K562 (cell line): ENCODE measurements around the gene MED15. TPM values are rescaled to one million over a fixed set of nuclear protein-coding genes. Genes with fewer than 3 reads are reported as not detected.

Experiments used
- HNRNPUL1 ChIP-seq: fragments of 200-400 bp; formaldehyde crosslinking; IDR thresholded peaks from 2 replicates; pipeline ENCODE4 v1.6.1; 2017; ENCODE audit warnings: low read length
- MIER1 ChIP-seq: fragments of 450-650 bp; IDR thresholded peaks from 2 replicates; pipeline ENCODE4 v1.6.1; 2016; ENCODE audit warnings: antibody characterized with exemption, mild to moderate bottlenecking, low read depth
- PREB ChIP-seq: sonication (generic); formaldehyde crosslinking; IDR thresholded peaks from 2 replicates; pipeline ENCODE4 v1.8.1; 2023; ENCODE audit warnings: mild to moderate bottlenecking, missing genetic modification reagents
- SETDB1 ChIP-seq: IDR thresholded peaks from one replicate; pipeline ENCODE4 v1.6.1; 2012; ENCODE audit warnings: low read length, control low read depth, inconsistent platforms
- THAP12 ChIP-seq: fragments of 250-450 bp; sonication (Bioruptor Pico); IDR thresholded peaks from 2 replicates; pipeline ENCODE4 v1.9.0; 2021; ENCODE audit warnings: mild to moderate bottlenecking, inconsistent platforms
- polyA plus RNA-seq, 8 experiments: library from polyadenylated mRNA; depleted of rRNA in 4 of 8; stranded (reverse) in 5 of 8; unstranded in 3 of 8; fragments of >200 nt; fragmentation: Nextera tagmentation in 2 of 8; fragmentation: Illumina TruSeq in 1 of 8; extraction: Ambion mirVana in 2 of 8; extraction: Trizol in 1 of 8; gene quantifications; 2 replicates each; pipeline versions ENCODE4 v1.2.1 to v1.2.3, GENCODE V29; 2011 to 2014; ENCODE audit warnings: inconsistent platforms in 1 of 8, missing spikeins in 1 of 8
- total RNA-seq, 7 experiments: library from RNA; depleted of rRNA in 6 of 7; stranded (reverse); fragments of >200 nt in 6 of 7; fragmentation: Illumina TruSeq in 2 of 7; extraction: Trizol in 2 of 7; gene quantifications; 2 replicates each; pipeline versions ENCODE4 v1.2.1 to v1.2.3, GENCODE V29; 2011 to 2021; ENCODE audit warnings: low replicate concordance in 1 of 7

MED15 gene
- total and polyA plus RNA-seq, 9 of the 15 experiments (the other 6 are each of a cell fraction or from before 2014, with no cell fraction given), result 4.0 to 271 (median 60.1) TPM

GRCh38 chr22:20550851-20551744, 43.7 kb downstream of the MED15 start (continued):
- TF ChIP-seq MIER1 (no peak), HNRNPUL1 (0 out of 2 replicates have a peak, but pooled peaks have one; percentile 54), PREB (CRISPR knock-in tag) (no peak), SETDB1 (peak; percentile 14), THAP12 (CRISPR knock-in tag) (0 out of 2 replicates have a peak, but pooled peaks have one; percentile 12)
